HepG2 (cell line): Measurements from ENCODE around the gene WWP2. TPM values are rescaled to one million over a fixed set of nuclear protein-coding genes. Genes with fewer than 3 reads are reported as not detected.

Source experiments
- AHR ChIP-seq: IDR thresholded peaks from 2 replicates; pipeline ENCODE4 v1.6.1; 2018; ENCODE audit warnings: missing genetic modification reagents, missing compliant biosample characterization
- CC2D1A ChIP-seq: sonication (generic); formaldehyde crosslinking; IDR thresholded peaks from 2 replicates; pipeline ENCODE4 v1.8.1; 2023; ENCODE audit warnings: mild to moderate bottlenecking, missing genetic modification reagents
- FOXP1 ChIP-seq, 2 experiments: fragments of 450-650 bp in 1 of 2; IDR thresholded peaks; 2 replicates each; pipeline ENCODE4 v1.6.1; 2017 to 2018; ENCODE audit warnings: antibody characterized with exemption in 1 of 2
- HNF4A ChIP-seq: sonication (generic); formaldehyde crosslinking; IDR thresholded peaks from 2 replicates; pipeline ENCODE4 v1.4.0; 2020; ENCODE audit warnings: missing genetic modification reagents
- MED1 ChIP-seq: sonication (generic); formaldehyde crosslinking; IDR thresholded peaks from 2 replicates; pipeline ENCODE4 v1.4.0; 2020; ENCODE audit warnings: missing genetic modification reagents
- NR2C2 ChIP-seq: sonication (generic); formaldehyde crosslinking; IDR thresholded peaks from 2 replicates; pipeline ENCODE4 v1.4.0; 2020; ENCODE audit warnings: missing genetic modification reagents, mild to moderate bottlenecking, moderate library complexity, borderline replicate concordance
- POLR2G ChIP-seq: fragments of 200-400 bp; formaldehyde crosslinking; IDR thresholded peaks from 2 replicates; pipeline ENCODE4 v1.6.1; 2018; ENCODE audit warnings: mild to moderate bottlenecking, low read depth, low read length, moderate library complexity
- RCOR2 ChIP-seq: IDR thresholded peaks from 2 replicates; pipeline ENCODE4 v1.6.1; 2016; ENCODE audit warnings: missing biosample characterization, missing genetic modification reagents
- TBL1XR1 ChIP-seq: fragments of 150-350 bp; IDR thresholded peaks from 2 replicates; pipeline ENCODE4 v1.6.1; 2014; ENCODE audit warnings: borderline replicate concordance, low read length; ENCODE audit not compliant: partially characterized antibody
- ZBTB1 ChIP-seq: sonication (generic); formaldehyde crosslinking; IDR thresholded peaks from 2 replicates; pipeline ENCODE4 v1.4.0; 2020; ENCODE audit warnings: missing genetic modification reagents, borderline replicate concordance
- ZBTB42 ChIP-seq: sonication (generic); formaldehyde crosslinking; IDR thresholded peaks from 2 replicates; pipeline ENCODE4 v1.5.0; 2020; ENCODE audit warnings: mild to moderate bottlenecking, missing genetic modification reagents
- ZFYVE20 ChIP-seq: sonication (generic); formaldehyde crosslinking; IDR thresholded peaks from 2 replicates; pipeline ENCODE4 v1.8.0; 2023; ENCODE audit warnings: low read depth, mild to moderate bottlenecking, moderate library complexity, missing genetic modification reagents, borderline replicate concordance
- ZNF253 ChIP-seq: sonication (generic); formaldehyde crosslinking; IDR thresholded peaks from 2 replicates; pipeline ENCODE4 v1.8.0; 2022; ENCODE audit warnings: mild to moderate bottlenecking, missing genetic modification reagents, borderline replicate concordance
- ZNF556 ChIP-seq: sonication (generic); formaldehyde crosslinking; IDR thresholded peaks from 2 replicates; pipeline ENCODE4 v1.4.0; 2020; ENCODE audit warnings: mild to moderate bottlenecking, missing genetic modification reagents, borderline replicate concordance
- ZNF678 ChIP-seq: sonication (generic); formaldehyde crosslinking; IDR thresholded peaks from 2 replicates; pipeline ENCODE4 v1.4.0; 2020; ENCODE audit warnings: mild to moderate bottlenecking, missing genetic modification reagents
- polyA plus RNA-seq, 8 experiments: library from polyadenylated mRNA; depleted of rRNA in 3 of 8; stranded (reverse) in 7 of 8; unstranded in 1 of 8; fragments of >200 nt; fragmentation: Illumina TruSeq in 4 of 8; extraction: Trizol in 4 of 8; gene quantifications; 2 replicates each; pipeline versions ENCODE4 v1.2.1 to v1.2.3, GENCODE V29; 2011 to 2016; ENCODE audit warnings: low read depth in 4 of 8, missing spikeins in 1 of 8, mixed read lengths in 1 of 8; ENCODE audit not compliant: insufficient read depth in 1 of 8
- total RNA-seq, 5 experiments: library from RNA; depleted of rRNA; stranded (reverse); fragments of >200 nt; fragmentation: Illumina TruSeq; extraction: Trizol; gene quantifications; 2 replicates each; pipeline ENCODE4 v1.2.3, GENCODE V29; 2016; ENCODE audit warnings: low read depth in 1 of 5
- TF ChIP-seq, protein P1 (sequence below): IDR thresholded peaks from 2 replicates; pipeline ENCODE4 v1.6.1; 2012; ENCODE audit warnings: low read depth, low read length, improper control_type of control experiment
- TF ChIP-seq, protein P2 (sequence below): sonication (generic); formaldehyde crosslinking; IDR thresholded peaks from 2 replicates; pipeline ENCODE4 v1.4.0; 2020; ENCODE audit warnings: mild to moderate bottlenecking, missing genetic modification reagents
- TF ChIP-seq, protein P3 (sequence below): sonication (generic); formaldehyde crosslinking; IDR thresholded peaks from 2 replicates; pipeline ENCODE4 v1.4.0; 2020; ENCODE audit warnings: mild to moderate bottlenecking, missing genetic modification reagents, borderline replicate concordance
- TF ChIP-seq, protein P4 (sequence below): sonication (generic); formaldehyde crosslinking; IDR thresholded peaks from 2 replicates; pipeline ENCODE4 v1.8.0; 2022; ENCODE audit warnings: missing genetic modification reagents, mild to moderate bottlenecking, borderline replicate concordance

Gene WWP2
- total and polyA plus RNA-seq, 2 of the 13 experiments (the other 11 are each of a cell fraction or from before 2014, with no cell fraction given), result 11.4 to 28.2 TPM

DNA sequence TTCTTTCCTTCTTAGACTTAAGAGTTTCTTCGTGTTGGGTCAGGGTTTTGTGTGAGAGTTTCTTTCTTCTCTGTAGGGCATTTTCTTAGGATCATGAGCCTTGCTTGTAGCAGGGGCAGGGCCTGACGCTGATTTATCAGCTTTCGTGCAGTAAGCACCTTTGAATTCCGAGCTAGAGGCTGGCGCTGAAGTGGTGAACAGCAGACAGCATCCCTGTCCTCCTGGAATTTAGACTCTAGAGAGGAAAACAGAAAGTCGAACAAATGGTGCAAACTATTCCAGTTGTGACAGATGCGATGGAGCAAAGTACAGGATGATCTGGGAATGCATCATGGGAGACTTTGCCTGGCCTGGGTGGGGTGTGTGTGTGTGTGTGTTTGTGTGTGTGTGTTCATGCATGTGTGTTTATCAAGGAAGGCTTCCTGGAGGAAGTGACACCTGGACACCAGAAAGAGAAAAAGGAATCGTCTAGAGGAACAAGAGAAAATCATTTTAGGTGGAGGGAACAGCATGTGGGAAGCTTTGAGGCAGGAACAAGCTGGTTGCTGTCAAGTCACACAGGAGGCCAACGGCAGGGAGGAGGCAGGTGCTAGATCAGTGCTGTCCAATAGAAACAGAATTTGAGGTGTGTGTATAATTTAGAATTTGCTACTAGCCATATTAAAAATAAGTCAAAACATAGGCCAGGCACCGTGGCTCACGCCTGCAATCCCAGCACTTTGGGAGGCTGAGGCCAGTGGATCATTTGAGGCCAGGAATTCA, 60.2 kb downstream of the WWP2 start (continued):
- no peak for TF ChIP-seq ZBTB1 (CRISPR knock-in tag)
- no peak for TF ChIP-seq ZNF678 (CRISPR knock-in tag)
- peak; percentile 100 for TF ChIP-seq ZBTB42 (CRISPR knock-in tag)
- TF ChIP-seq, protein P1, sequence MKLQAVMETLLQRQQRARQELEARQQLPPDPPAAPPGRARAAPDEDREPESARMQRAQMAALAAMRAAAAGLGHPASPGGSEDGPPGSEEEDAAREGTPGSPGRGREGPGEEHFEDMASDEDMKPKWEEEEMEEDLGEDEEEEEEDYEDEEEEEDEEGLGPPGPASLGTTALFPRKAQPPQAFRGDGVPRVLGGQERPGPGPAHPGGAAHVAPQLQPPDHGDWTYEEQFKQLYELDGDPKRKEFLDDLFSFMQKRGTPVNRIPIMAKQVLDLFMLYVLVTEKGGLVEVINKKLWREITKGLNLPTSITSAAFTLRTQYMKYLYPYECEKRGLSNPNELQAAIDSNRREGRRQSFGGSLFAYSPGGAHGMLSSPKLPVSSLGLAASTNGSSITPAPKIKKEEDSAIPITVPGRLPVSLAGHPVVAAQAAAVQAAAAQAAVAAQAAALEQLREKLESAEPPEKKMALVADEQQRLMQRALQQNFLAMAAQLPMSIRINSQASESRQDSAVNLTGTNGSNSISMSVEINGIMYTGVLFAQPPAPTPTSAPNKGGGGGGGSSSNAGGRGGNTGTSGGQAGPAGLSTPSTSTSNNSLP, result peak; percentile 93
- TF ChIP-seq TBL1XR1, result peak; percentile 81
- peak; percentile 94 for TF ChIP-seq FOXP1 (IDR thresholded peaks at IDR 0.05)
- peak; percentile 88 for TF ChIP-seq FOXP1 (CRISPR knock-in tag; IDR thresholded peaks at IDR 0.05)
- no peak for TF ChIP-seq ZNF253 (CRISPR knock-in tag)
- TF ChIP-seq, protein P2, sequence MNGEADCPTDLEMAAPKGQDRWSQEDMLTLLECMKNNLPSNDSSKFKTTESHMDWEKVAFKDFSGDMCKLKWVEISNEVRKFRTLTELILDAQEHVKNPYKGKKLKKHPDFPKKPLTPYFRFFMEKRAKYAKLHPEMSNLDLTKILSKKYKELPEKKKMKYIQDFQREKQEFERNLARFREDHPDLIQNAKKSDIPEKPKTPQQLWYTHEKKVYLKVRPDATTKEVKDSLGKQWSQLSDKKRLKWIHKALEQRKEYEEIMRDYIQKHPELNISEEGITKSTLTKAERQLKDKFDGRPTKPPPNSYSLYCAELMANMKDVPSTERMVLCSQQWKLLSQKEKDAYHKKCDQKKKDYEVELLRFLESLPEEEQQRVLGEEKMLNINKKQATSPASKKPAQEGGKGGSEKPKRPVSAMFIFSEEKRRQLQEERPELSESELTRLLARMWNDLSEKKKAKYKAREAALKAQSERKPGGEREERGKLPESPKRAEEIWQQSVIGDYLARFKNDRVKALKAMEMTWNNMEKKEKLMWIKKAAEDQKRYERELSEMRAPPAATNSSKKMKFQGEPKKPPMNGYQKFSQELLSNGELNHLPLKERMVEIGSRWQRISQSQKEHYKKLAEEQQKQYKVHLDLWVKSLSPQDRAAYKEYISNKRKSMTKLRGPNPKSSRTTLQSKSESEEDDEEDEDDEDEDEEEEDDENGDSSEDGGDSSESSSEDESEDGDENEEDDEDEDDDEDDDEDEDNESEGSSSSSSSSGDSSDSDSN (CRISPR knock-in tag), result no peak; the same call in 1 of the 2 replicates
- TF ChIP-seq RCOR2 (CRISPR knock-in tag), result peak; percentile 97
- no peak for TF ChIP-seq CC2D1A (CRISPR knock-in tag)
- peak; percentile 88; the same call in 1 of the 2 replicates for TF ChIP-seq ZNF556 (CRISPR knock-in tag)
- TF ChIP-seq HNF4A, result peak; percentile 98
- TF ChIP-seq, protein P3, sequence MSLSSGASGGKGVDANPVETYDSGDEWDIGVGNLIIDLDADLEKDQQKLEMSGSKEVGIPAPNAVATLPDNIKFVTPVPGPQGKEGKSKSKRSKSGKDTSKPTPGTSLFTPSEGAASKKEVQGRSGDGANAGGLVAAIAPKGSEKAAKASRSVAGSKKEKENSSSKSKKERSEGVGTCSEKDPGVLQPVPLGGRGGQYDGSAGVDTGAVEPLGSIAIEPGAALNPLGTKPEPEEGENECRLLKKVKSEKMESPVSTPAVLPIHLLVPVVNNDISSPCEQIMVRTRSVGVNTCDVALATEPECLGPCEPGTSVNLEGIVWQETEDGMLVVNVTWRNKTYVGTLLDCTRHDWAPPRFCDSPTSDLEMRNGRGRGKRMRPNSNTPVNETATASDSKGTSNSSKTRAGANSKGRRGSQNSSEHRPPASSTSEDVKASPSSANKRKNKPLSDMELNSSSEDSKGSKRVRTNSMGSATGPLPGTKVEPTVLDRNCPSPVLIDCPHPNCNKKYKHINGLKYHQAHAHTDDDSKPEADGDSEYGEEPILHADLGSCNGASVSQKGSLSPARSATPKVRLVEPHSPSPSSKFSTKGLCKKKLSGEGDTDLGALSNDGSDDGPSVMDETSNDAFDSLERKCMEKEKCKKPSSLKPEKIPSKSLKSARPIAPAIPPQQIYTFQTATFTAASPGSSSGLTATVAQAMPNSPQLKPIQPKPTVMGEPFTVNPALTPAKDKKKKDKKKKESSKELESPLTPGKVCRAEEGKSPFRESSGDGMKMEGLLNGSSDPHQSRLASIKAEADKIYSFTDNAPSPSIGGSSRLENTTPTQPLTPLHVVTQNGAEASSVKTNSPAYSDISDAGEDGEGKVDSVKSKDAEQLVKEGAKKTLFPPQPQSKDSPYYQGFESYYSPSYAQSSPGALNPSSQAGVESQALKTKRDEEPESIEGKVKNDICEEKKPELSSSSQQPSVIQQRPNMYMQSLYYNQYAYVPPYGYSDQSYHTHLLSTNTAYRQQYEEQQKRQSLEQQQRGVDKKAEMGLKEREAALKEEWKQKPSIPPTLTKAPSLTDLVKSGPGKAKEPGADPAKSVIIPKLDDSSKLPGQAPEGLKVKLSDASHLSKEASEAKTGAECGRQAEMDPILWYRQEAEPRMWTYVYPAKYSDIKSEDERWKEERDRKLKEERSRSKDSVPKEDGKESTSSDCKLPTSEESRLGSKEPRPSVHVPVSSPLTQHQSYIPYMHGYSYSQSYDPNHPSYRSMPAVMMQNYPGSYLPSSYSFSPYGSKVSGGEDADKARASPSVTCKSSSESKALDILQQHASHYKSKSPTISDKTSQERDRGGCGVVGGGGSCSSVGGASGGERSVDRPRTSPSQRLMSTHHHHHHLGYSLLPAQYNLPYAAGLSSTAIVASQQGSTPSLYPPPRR (CRISPR knock-in tag), result peak; percentile 62; the same call in 1 of the 2 replicates
- peak; percentile 60; the same call in 1 of the 2 replicates for TF ChIP-seq NR2C2 (CRISPR knock-in tag)
- TF ChIP-seq ZFYVE20 (CRISPR knock-in tag), result no peak
- TF ChIP-seq, protein P4, sequence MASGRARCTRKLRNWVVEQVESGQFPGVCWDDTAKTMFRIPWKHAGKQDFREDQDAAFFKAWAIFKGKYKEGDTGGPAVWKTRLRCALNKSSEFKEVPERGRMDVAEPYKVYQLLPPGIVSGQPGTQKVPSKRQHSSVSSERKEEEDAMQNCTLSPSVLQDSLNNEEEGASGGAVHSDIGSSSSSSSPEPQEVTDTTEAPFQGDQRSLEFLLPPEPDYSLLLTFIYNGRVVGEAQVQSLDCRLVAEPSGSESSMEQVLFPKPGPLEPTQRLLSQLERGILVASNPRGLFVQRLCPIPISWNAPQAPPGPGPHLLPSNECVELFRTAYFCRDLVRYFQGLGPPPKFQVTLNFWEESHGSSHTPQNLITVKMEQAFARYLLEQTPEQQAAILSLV (CRISPR knock-in tag), result peak; percentile 41; the same call in 1 of the 2 replicates
- peak; percentile 64 for TF ChIP-seq POLR2G
- TF ChIP-seq AHR, result no peak
- peak; percentile 91 for TF ChIP-seq MED1 (CRISPR knock-in tag)
